ENCODE results near the gene KLHDC10.
"Not testable (repeated sequence)": the region's sequence is repeated elsewhere in the genome, so short reads cannot be mapped to it uniquely, and the experiment has no call there.

The KLHDC10 gene

GRCh38 chr7:130118294-130118693 lies 48.0 kb downstream of the KLHDC10 start:
- no peak for DNase-seq (ENCODE audit: low read depth)

GRCh38 chr7:130118801-130119200 lies 48.5 kb downstream of the KLHDC10 start:
- DNase-seq (ENCODE audit: low read depth): no peak

GRCh38 chr7:130123501-130123900 lies 53.2 kb downstream of the KLHDC10 start:
- DNase-seq (ENCODE audit: low read depth): no peak

- DNase-seq (ENCODE audit: low read depth): no peak
Observed at GRCh38 chr7:130124711-130125110, 54.4 kb downstream of the KLHDC10 start.

GRCh38 chr7:130126840-130127239 lies 56.5 kb downstream of the KLHDC10 start:
- not testable (repeated sequence) for DNase-seq (ENCODE audit: low read depth)

- DNase-seq (ENCODE audit: low read depth): no peak
Observed at GRCh38 chr7:130127404-130127803, 57.1 kb downstream of the KLHDC10 start.

- DNase-seq (ENCODE audit: low read depth): no peak
Observed at GRCh38 chr7:130127821-130128317, 57.5 kb downstream of the KLHDC10 start.

GRCh38 chr7:130129011-130129411 lies 58.7 kb downstream of the KLHDC10 start:
- no peak for DNase-seq (ENCODE audit: low read depth)

- DNase-seq (ENCODE audit: low read depth): no peak
Observed at GRCh38 chr7:130131191-130131834, 61.0 kb downstream of the KLHDC10 start.

- no peak for DNase-seq (ENCODE audit: low read depth)
Observed at GRCh38 chr7:130131964-130132875, 61.9 kb downstream of the KLHDC10 start.

- no peak for DNase-seq (ENCODE audit: low read depth)
Observed at GRCh38 chr7:130133029-130133782, 62.9 kb downstream of the KLHDC10 start.

- DNase-seq (ENCODE audit: low read depth): no peak
Observed at GRCh38 chr7:130134106-130134636, 63.8 kb downstream of the KLHDC10 start.

- no peak for DNase-seq (ENCODE audit: low read depth)
Observed at GRCh38 chr7:130134726-130135125, 64.4 kb downstream of the KLHDC10 start.

GRCh38 chr7:130135208-130136205 lies 65.2 kb downstream of the KLHDC10 start:
- no peak for DNase-seq (ENCODE audit: low read depth)

- no peak for DNase-seq (ENCODE audit: low read depth)
Observed at GRCh38 chr7:130136579-130137167, 66.3 kb downstream of the KLHDC10 start.

GRCh38 chr7:130137207-130137606 lies 66.9 kb downstream of the KLHDC10 start:
- DNase-seq (ENCODE audit: low read depth): no peak

GRCh38 chr7:130139193-130139960 lies 69.0 kb downstream of the KLHDC10 start:
- no peak for DNase-seq (ENCODE audit: low read depth)

GRCh38 chr7:130140551-130141160 lies 70.3 kb downstream of the KLHDC10 start:
- no peak for DNase-seq (ENCODE audit: low read depth)

GRCh38 chr7:130141161-130141883 lies 71.0 kb downstream of the KLHDC10 start:
- no peak for DNase-seq (ENCODE audit: low read depth)
